ENCODE results near the gene MR1. TPM values are rescaled to one million over a fixed set of nuclear protein-coding genes. Genes with fewer than 3 reads are reported as not detected.

Gene MR1
- total and polyA plus RNA-seq, 9 of the 15 experiments (the other 6 are each of a cell fraction or from before 2014, with no cell fraction given) = 9.7 to 21.7 (median 15.6) TPM

DNA sequence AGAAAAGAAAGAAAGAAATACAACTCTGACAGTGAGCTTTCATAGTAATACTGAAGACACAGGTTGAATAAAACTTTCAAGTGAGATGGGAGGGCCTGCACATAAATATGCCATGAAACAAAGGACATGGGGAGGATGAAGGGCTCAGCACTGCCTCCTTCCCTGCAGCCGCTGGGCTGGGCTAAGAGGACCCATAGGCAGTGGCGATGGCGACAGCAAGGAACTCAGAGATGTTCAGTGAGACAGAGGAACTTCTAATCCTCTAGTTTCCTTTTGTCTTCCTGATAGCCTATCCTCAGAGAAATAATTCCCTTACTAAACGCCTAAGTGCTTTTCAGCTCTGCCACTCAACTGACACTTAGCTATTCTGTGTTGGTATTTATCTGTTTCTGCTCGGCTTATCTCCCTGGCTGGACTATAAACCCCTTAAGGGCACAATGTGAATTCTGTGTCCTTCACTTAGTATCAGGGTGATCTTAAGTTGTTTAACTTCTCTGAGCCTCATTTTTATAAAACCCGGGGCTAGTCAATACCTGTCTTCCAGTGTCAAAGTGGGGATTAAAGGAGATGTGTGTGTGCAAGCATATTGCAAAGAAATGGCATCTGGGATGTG, 30.3 kb downstream of the MR1 start:
- FAIRE-seq = no peak
- intact Hi-C loops (cut with micrococcal nuclease) (no loop called here), in situ Hi-C loops (cut with MboI) (no loop called here)
- no peaks in the 10 kb centered on the region for H3K36me3 ChIP-seq (ENCODE audit: control insufficient read depth, insufficient read depth, low read length)
- peaks cover 0 to 9% of the 10 kb centered on the region in 2 experiments; a peak in 1 of 5 replicates for H3K27me3 ChIP-seq (ENCODE audit: control insufficient read depth in 2 of 2, insufficient read depth in 2 of 2, low read length in 2 of 2)
- POLR2A ChIA-PET = no interaction called here
- H3K9me1 ChIP-seq (ENCODE audit: control insufficient read depth, insufficient read depth, low read length) = no peaks in the 10 kb centered on the region
- H3K9ac ChIP-seq (ENCODE audit: insufficient read depth in 1 of 2, low read depth in 2 of 2, low read length in 2 of 2) = no peak overlapping the region
- no peak overlapping the region for H3K4me2 ChIP-seq (ENCODE audit: insufficient read depth, low read length)
- peak overlapping the region; percentile 68 for H2AFZ ChIP-seq (ENCODE audit: low read depth, low read length)
- H3K4me1 ChIP-seq (replicated peaks in 1 of 2; ENCODE audit: control insufficient read depth in 2 of 2, insufficient read depth in 2 of 2, low read length in 2 of 2) = peaks cover 5 to 7% of the 10 kb centered on the region in 2 experiments; a peak in 3 of 5 replicates
- ATAC-seq = peak; percentile 71
- H4K20me1 ChIP-seq (replicated peaks; ENCODE audit: control insufficient read depth, insufficient read depth, low read length) = no peaks in the 10 kb centered on the region
- no TSS peak for BruUV-seq (replicated peaks)
- TF ChIP-seq TRIM24 (IDR thresholded peaks at IDR 0.05) (no peak), KLF6 (CRISPR knock-in tag; IDR thresholded peaks at IDR 0.05; ENCODE audit: borderline replicate concordance) (no peak)
- no peak for DNase-seq (ENCODE audit: extremely low read depth in 1 of 4, low spot score in 3 of 4)
- H3K27ac ChIP-seq (ENCODE audit: extremely low read depth, low read depth, low read length) = no peak overlapping the region
- CTCF ChIA-PET (ENCODE audit: low intra/inter-chr PET ratio) = no interaction called here
- no peaks in the 10 kb centered on the region for H3K9me3 ChIP-seq (replicated peaks; ENCODE audit: control insufficient read depth, insufficient read depth, low read depth, low read length)
- WGBS (ENCODE audit: insufficient coverage, low coverage, missing lambda C conversion rate) = 19% methylated on average over 6 of the region's 6 CpGs
- no peak overlapping the region for H3K4me3 ChIP-seq
- H3K79me2 ChIP-seq (ENCODE audit: control insufficient read depth, insufficient read depth, low read length) = no peaks in the 10 kb centered on the region

DNA sequence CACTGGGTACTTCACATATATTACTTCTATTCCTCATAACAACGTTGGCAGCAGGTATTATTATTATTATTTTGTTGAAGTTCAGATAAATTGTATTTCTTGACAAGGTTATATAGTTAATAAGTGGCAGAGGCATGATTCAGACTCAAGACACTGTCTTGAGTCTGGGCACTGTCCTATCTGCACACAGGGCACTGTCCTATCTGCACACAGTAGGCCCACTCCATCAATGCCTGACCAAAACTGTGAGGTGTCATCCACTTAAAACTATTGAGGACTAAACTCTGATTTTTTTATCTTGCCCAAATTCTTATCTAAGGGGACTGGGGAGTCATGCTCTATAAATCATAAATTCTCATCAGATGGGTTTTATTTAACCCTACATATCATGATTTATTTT, 30.9 kb downstream of the MR1 start:
- intact Hi-C loops (cut with micrococcal nuclease) = no loop called here
- in situ Hi-C loops (cut with MboI) = no loop called here
- no peak overlapping the region for H3K4me3 ChIP-seq
- WGBS (ENCODE audit: insufficient coverage, low coverage, missing lambda C conversion rate) = 5% methylated on average over 1 of the region's 1 CpG
- peaks cover 5 to 7% of the 10 kb centered on the region in 2 experiments; a peak in 3 of 5 replicates for H3K4me1 ChIP-seq (replicated peaks in 1 of 2; ENCODE audit: control insufficient read depth in 2 of 2, insufficient read depth in 2 of 2, low read length in 2 of 2)
- H2AFZ ChIP-seq (ENCODE audit: low read depth, low read length) = no peak overlapping the region
- no peak for FAIRE-seq
- H3K9me1 ChIP-seq (ENCODE audit: control insufficient read depth, insufficient read depth, low read length) = no peaks in the 10 kb centered on the region
- H3K36me3 ChIP-seq (ENCODE audit: control insufficient read depth, insufficient read depth, low read length) = no peaks in the 10 kb centered on the region
- no TSS peak for BruUV-seq (replicated peaks)
- H4K20me1 ChIP-seq (replicated peaks; ENCODE audit: control insufficient read depth, insufficient read depth, low read length) = no peaks in the 10 kb centered on the region
- peaks cover 0 to 5% of the 10 kb centered on the region in 2 experiments; a peak in 1 of 5 replicates for H3K27me3 ChIP-seq (ENCODE audit: control insufficient read depth in 2 of 2, insufficient read depth in 2 of 2, low read length in 2 of 2)
- H3K9me3 ChIP-seq (replicated peaks; ENCODE audit: control insufficient read depth, insufficient read depth, low read depth, low read length) = no peaks in the 10 kb centered on the region
- H3K4me2 ChIP-seq (ENCODE audit: insufficient read depth, low read length) = no peak overlapping the region
- ChIA-PET POLR2A (no interaction called here), CTCF (ENCODE audit: low intra/inter-chr PET ratio) (no interaction called here)
- no peak for ATAC-seq
- DNase-seq (ENCODE audit: extremely low read depth in 1 of 4, low spot score in 3 of 4) = no peak
- H3K27ac ChIP-seq (ENCODE audit: extremely low read depth, low read depth, low read length) = no peak overlapping the region
- TF ChIP-seq E2F3 (CRISPR knock-in tag; IDR thresholded peaks at IDR 0.05) (no peak), ZKSCAN1 (IDR thresholded peaks at IDR 0.05; ENCODE audit: low read depth, low read length) (peak; percentile 91)
- no peaks in the 10 kb centered on the region for H3K79me2 ChIP-seq (ENCODE audit: control insufficient read depth, insufficient read depth, low read length)
- H3K9ac ChIP-seq (ENCODE audit: insufficient read depth in 1 of 2, low read depth in 2 of 2, low read length in 2 of 2) = no peak overlapping the region
